ENCODE results near the gene CDH2. TPM values are rescaled to one million over a fixed set of nuclear protein-coding genes. Genes with fewer than 3 reads are reported as not detected.

CDH2 gene
- total RNA-seq, 1 experiment from 2014 or later: 36.2 TPM

DNA sequence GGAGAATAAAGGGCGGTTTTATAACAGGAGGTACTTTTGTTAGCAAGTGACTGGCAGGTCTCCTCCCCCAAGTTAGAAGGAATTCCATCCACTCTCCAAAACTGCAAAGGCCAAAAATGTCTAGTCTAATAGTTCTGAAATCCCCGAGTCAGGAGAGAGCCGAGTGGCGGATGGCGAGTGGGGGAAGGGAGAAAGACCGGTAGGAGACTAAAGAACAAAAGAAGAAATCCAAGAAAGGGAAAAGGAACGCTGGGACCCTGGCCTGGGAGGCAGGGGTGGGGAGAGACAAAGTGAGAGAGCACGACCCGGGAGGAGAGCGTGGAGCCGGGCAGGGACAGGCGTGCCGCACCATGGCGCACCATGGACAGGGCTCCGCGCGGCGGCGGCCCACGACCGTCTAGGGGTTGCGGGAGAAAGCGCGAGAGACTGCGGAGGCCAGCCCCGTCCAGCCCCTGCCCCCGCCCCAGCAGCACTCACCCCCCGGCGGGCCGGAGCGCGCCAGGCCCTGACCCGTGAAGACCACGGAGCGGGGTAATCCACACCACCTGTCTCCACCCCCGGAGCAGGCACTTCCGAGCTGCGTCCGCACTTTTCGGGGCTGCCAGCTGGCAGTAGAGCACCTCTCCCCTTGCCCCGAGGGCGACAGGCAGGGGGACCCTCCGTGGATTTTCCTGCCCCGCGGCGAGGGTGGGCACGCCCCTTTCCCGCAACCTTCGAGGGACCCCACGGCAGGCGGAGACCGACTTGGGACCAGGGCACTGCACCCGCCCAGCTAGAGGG lies 1.6 kb downstream of the CDH2 start:
- no peak overlapping the region for H2BK120ac ChIP-seq (ENCODE audit: low read depth, low read length, poor library complexity, severe bottlenecking)
- no CpG with 5 or more reads among the region's 53 CpGs for WGBS (ENCODE audit: extremely low coverage, insufficient read length, low lambda C conversion rate)
- H3K79me2 ChIP-seq (ENCODE audit: insufficient read depth, low read length): peaks cover 3% of the 10 kb centered on the region; the same call in 1 of the 2 replicates
- H3K9me3 Mint-ChIP-seq: peaks cover 0 to 4% of the 10 kb centered on the region in 2 experiments; a peak in 2 of 5 replicates
- no peak overlapping the region for H4K91ac ChIP-seq (ENCODE audit: insufficient read length, low read depth, low read length)
- no peak overlapping the region for H3K56ac ChIP-seq (ENCODE audit: insufficient read length, low read depth, low read length)
- TF ChIP-seq, protein P1, sequence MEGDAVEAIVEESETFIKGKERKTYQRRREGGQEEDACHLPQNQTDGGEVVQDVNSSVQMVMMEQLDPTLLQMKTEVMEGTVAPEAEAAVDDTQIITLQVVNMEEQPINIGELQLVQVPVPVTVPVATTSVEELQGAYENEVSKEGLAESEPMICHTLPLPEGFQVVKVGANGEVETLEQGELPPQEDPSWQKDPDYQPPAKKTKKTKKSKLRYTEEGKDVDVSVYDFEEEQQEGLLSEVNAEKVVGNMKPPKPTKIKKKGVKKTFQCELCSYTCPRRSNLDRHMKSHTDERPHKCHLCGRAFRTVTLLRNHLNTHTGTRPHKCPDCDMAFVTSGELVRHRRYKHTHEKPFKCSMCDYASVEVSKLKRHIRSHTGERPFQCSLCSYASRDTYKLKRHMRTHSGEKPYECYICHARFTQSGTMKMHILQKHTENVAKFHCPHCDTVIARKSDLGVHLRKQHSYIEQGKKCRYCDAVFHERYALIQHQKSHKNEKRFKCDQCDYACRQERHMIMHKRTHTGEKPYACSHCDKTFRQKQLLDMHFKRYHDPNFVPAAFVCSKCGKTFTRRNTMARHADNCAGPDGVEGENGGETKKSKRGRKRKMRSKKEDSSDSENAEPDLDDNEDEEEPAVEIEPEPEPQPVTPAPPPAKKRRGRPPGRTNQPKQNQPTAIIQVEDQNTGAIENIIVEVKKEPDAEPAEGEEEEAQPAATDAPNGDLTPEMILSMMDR (conservative IDR thresholded peaks at IDR 0.05): no peak
- no peaks in the 10 kb centered on the region for H3K79me1 ChIP-seq (ENCODE audit: insufficient read depth, low read depth, low read length, poor library complexity, severe bottlenecking)
- H3K27ac ChIP-seq (ENCODE audit: insufficient read length, low read depth, low read length): no peak overlapping the region
- peak; percentile 48 for DNase-seq
- H3K14ac ChIP-seq (ENCODE audit: insufficient read depth, low read length): no peak overlapping the region
- peaks cover 16% of the 10 kb centered on the region for H3K23me2 ChIP-seq (ENCODE audit: insufficient read length, low read depth, low read length, poor library complexity, severe bottlenecking)
- peaks cover 18% of the 10 kb centered on the region for H3K27me3 Mint-ChIP-seq (ENCODE audit: low read depth)
- no peak overlapping the region for H3K9ac ChIP-seq (ENCODE audit: extremely low read depth, insufficient read length, low read length)
- H3K4me2 ChIP-seq (ENCODE audit: insufficient read depth, insufficient read length, low read length): peak overlapping the region; percentile 87
- H3K27me3 ChIP-seq (ENCODE audit: insufficient read depth, low read length): peaks cover 5% of the 10 kb centered on the region; the same call in 1 of the 2 replicates
- no peaks in the 10 kb centered on the region for H3K9me3 ChIP-seq (ENCODE audit: control insufficient read depth, low read depth, low read length)
- H3K4me1 Mint-ChIP-seq: peaks cover 29 to 37% of the 10 kb centered on the region in 2 experiments
- H2BK15ac ChIP-seq (ENCODE audit: low read depth, low read length): no peak overlapping the region
- no peak overlapping the region for H3K23ac ChIP-seq (ENCODE audit: insufficient read length, low read depth, low read length)
- H2BK20ac ChIP-seq (ENCODE audit: low read depth, low read length, poor library complexity, severe bottlenecking): no peak overlapping the region
- no peaks in the 10 kb centered on the region for H4K20me1 ChIP-seq (ENCODE audit: control insufficient read depth, insufficient read depth, insufficient read length)
- no peak overlapping the region for H3K18ac ChIP-seq (ENCODE audit: insufficient read length, low read depth, low read length)
- no peak overlapping the region for H2AK5ac ChIP-seq (ENCODE audit: insufficient read length, low read length)
- H3K4me1 ChIP-seq (ENCODE audit: insufficient read depth, low read length): no peaks in the 10 kb centered on the region; the same call in 1 of the 2 replicates
- H3K4me3 Mint-ChIP-seq: peak overlapping the region; percentile 86 to 98
- no peak overlapping the region for H3K4ac ChIP-seq (ENCODE audit: low read depth, low read length)
- no peak overlapping the region for H4K8ac ChIP-seq (replicated peaks; ENCODE audit: insufficient read length, low read depth, low read length)
- H3T11ph ChIP-seq (ENCODE audit: low read length): no peak overlapping the region
- H2BK12ac ChIP-seq (ENCODE audit: insufficient read length, low read depth, low read length): no peak overlapping the region
- H3K36me3 Mint-ChIP-seq (ENCODE audit: insufficient read depth in 1 of 3, low read depth in 3 of 3): no peaks in the 10 kb centered on the region; a peak in 1 of 7 replicates
- H2BK5ac ChIP-seq (ENCODE audit: insufficient read length, low read length): no peak overlapping the region
- H2AFZ ChIP-seq (ENCODE audit: low read length): no peak overlapping the region
- no peak overlapping the region for H4K5ac ChIP-seq (ENCODE audit: insufficient read length, low read depth, low read length)
- H3K27ac Mint-ChIP-seq: no peak overlapping the region
